ENCODE measurements around the gene SMCO1.
"Not testable (repeated sequence)": the region's sequence is repeated elsewhere in the genome, so short reads cannot be mapped to it uniquely, and the experiment has no call there.

The SMCO1 gene

DNA sequence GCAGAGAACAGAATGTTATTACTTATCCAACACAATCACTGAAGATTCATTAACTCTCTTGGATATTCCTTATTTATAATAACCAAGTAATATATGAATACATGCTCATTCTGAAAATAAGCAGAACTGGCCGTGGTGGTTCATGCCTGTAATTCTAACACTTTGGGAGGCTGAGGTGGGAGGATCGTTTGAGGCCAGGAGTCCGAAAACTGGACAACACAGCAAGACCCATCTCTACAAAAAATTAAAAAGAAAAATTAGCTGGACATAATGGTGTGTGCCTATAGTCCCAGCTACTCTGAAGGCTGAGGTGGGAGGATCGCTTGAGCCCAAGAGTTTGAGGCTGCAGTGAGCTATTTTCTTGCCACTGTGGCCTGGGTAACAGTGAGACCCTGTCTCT, 37.5 kb downstream of the SMCO1 start:
- DNase-seq (ENCODE audit: insufficient read length, low spot score), result no peak
- TF ChIP-seq, protein P1, sequence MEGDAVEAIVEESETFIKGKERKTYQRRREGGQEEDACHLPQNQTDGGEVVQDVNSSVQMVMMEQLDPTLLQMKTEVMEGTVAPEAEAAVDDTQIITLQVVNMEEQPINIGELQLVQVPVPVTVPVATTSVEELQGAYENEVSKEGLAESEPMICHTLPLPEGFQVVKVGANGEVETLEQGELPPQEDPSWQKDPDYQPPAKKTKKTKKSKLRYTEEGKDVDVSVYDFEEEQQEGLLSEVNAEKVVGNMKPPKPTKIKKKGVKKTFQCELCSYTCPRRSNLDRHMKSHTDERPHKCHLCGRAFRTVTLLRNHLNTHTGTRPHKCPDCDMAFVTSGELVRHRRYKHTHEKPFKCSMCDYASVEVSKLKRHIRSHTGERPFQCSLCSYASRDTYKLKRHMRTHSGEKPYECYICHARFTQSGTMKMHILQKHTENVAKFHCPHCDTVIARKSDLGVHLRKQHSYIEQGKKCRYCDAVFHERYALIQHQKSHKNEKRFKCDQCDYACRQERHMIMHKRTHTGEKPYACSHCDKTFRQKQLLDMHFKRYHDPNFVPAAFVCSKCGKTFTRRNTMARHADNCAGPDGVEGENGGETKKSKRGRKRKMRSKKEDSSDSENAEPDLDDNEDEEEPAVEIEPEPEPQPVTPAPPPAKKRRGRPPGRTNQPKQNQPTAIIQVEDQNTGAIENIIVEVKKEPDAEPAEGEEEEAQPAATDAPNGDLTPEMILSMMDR (IDR thresholded peaks at IDR 0.05; ENCODE audit: insufficient read depth, missing control alignments), result no peak
- no peak for FAIRE-seq

DNA sequence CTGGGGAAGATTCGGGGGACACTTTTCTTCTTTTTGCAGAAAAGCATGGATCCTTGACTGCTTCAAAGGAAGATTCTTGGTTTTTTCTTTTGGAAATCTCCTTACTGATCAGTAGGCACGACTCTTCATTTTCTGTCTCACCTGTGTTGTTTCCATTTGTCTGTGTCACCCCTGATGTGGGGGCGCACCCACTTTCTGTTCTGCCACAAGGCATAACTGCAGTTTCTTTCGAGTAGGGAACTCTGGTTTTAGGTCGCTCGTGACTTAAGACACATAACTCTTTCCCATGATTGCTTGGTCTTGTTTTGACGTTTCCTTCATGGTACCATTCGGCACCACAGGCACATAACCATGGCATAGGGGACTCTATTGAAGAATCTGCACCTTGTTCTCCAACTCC, 42.9 kb downstream of the SMCO1 start:
- FAIRE-seq, result no peak
- DNase-seq (ENCODE audit: insufficient read length, low spot score), result no peak
- TF ChIP-seq, protein P1 (IDR thresholded peaks at IDR 0.05; ENCODE audit: insufficient read depth, missing control alignments), result no peak

DNA sequence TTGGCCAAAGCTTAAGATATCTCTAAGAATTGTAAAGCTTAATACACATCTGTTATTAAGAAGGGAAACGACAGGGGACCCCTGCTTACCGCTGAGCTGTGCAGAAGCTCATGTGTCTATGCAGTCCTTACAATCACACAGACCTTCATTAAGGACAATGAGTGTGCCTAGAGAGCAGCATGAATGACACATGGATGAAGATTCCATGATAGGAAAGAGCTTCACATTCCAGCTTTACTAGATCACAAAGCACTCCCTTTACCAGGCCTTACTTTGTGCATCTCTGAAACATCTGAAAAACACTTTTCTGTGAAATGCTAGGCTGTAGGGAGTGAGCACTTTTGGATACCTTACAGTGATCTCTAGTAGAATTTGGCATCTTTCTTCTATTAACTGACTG, 43.6 kb downstream of the SMCO1 start:
- FAIRE-seq, result no peak

DNA sequence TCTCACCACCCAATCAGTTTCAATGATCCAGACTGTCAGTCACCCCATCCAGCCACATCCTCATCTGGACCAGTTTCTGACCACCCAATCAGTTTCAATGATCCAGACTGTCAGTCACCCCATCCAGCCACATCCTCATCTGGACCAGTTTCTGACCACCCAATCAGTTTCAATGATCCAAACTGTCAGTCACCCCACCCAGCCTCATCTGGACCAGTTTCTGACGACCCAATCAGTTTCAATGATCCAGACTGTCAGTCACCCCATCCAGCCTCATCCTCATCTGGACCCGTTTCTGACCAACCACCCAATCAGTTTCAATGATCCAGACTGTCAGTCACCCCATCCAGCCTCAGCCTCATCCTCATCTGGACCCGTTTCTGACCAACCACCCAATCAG, 45.0 kb downstream of the SMCO1 start:
- FAIRE-seq, result not testable (repeated sequence)

More for the DNA sequence above, 43.6 kb downstream of the SMCO1 start:
- DNase-seq (ENCODE audit: insufficient read length, low spot score), result no peak
- TF ChIP-seq, protein P1 (IDR thresholded peaks at IDR 0.05; ENCODE audit: insufficient read depth, missing control alignments), result no peak

DNA sequence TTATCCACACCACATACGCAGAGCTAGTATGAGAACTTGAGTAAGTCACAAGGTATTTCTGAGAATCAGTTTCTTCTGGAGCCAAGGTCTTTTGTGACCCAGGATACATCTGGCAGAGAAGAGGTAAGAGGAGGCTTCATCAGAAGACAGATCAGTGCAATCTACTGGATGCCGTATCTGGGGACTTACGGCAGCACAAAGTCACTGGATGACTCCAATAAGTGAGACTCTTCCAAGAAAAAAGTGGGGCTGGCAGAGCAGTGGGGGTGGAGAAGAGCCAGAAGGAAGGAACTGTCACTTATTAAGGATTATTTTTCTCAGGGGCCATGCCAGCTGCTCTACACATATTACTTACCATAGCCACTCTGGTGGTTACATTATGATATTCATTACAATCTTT, 51.3 kb downstream of the SMCO1 start:
- TF ChIP-seq, protein P1 (IDR thresholded peaks at IDR 0.05; ENCODE audit: insufficient read depth, missing control alignments), result no peak
- DNase-seq (ENCODE audit: insufficient read length, low spot score) (no peak), FAIRE-seq (no peak)

More for the DNA sequence above, 45.0 kb downstream of the SMCO1 start:
- DNase-seq (ENCODE audit: insufficient read length, low spot score), result not testable (repeated sequence)

DNA sequence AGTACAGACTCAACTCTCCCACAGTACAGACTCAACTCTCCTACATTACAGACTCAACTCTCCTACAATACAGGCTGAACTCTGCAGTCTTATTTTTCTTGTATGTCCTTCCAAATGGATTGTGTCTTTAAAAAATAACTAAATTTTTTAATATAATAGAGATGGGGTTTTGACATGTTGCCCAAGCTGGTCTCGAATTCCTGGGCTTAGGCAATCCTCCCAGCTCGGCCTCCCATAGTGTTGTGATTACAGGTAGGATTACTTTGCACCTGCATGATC, 51.7 kb downstream of the SMCO1 start:
- FAIRE-seq (no peak), DNase-seq (ENCODE audit: insufficient read length, low spot score) (no peak)
- TF ChIP-seq, protein P1 (IDR thresholded peaks at IDR 0.05; ENCODE audit: insufficient read depth, missing control alignments), result no peak

DNA sequence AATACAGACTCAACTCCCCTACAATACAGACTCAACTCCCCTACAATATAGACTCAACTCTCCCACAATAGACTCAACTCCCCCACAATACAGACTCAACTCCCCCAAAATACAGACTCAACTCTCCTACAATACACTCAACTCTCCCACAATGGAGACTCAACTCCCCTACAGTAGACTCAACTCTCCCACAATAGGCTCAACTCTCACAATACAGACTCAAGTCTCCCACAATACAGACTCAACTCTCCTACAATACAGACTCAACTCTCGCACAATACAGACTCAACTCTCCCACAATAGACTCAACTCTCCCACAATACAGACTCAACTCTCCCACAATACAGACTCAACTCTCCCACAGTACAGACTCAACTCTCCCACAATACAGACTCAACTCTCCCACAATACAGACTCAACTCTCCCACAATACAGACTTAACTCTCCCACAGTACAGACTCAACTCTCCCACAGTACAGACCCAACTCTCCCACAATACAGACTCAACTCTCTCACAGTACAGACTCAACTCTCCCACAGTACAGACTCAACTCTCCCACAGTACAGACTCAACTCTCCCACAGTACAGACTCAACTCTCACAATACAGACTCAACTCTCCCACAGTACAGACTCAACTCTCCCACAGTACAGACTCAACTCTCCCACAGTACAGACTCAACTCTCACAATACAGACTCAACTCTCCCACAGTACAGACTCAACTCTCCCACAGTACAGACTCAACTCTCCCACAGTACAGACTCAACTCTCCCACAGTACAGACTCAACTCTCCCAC, 52.3 kb downstream of the SMCO1 start:
- not testable (repeated sequence) for FAIRE-seq; DNase-seq (ENCODE audit: insufficient read length, low spot score)

DNA sequence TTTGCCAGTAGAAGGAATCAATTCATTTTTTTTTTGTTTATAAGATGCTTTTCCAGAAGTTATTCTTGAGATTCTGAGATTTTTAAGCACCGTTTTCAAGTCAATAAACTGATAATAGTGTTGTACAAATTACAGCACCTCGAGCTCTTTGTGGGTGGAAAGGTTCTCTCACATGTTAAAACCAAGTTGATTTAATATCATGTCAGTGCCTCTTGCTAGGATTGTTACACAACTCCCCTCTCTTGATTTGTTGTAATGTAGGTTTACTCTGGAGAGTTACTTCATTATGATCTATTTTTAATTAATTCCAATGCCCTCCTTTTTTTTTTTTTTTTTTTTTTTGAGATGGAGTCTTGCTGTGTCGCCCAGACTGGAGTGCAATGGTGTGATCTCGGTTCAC, 57.1 kb downstream of the SMCO1 start:
- TF ChIP-seq, protein P1 (IDR thresholded peaks at IDR 0.05; ENCODE audit: insufficient read depth, missing control alignments), result no peak
- no peak for DNase-seq (ENCODE audit: insufficient read length, low spot score)
- no peak for FAIRE-seq

DNA sequence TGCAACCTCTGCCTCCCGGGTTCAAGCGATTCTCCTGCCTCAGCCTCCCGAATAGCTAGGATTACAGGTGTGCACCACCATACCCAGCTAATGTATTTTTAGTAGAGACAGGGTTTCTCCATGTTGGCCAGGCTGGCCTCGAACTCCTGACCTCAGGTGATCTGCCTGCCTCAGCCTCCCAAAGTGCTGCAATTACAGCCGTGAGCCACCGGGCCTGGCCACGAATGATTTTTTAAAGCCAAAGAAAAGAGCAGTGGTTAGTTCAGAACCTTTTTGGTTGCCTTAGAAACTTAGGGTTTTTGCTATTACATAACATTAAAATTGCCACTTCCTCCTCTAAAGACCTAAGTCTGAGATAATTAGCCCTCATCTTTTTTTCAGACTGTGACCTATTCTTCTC, 57.7 kb downstream of the SMCO1 start:
- not testable (repeated sequence) for FAIRE-seq; DNase-seq (ENCODE audit: insufficient read length, low spot score)

Measured in D721Med (cell line).